ENCODE data around the gene SSC5D.
A peak's percentile ranks its signal among the peaks of the same experiment; 100 is the strongest.

Gene SSC5D

DNA sequence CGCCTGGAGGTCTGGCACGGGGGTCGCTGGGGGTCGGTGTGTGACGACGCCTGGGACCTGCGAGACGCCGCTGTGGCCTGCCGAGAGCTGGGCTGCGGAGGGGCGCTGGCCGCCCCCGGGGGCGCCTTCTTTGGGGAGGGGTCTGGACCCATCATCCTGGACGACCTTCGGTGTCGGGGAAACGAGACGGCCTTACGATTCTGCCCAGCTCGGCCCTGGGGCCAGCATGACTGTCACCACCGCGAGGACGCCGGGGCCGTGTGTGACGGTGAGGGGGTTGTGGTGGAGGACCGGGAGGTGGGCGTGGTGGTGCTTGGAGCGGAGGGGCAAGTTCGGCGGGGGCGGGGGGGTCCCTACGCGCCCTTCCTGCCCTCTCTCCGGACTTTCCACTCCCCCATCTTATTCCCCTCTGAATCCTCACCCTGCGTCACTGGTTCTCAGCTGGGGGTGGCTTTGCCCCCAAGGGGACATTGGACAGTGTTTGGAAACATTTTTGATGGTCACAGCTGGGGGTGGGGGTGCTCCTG, 5.5 kb downstream of the SSC5D start:
- Histone ChIP-seq H3K4me3 (ENCODE audit: low read depth, low read length) (no peak overlapping the region), H3K4me1 (ENCODE audit: control insufficient read depth, insufficient read depth, low read length) (no peaks in the 10 kb centered on the region), H3K27ac (ENCODE audit: extremely low read depth, low read depth, low read length) (no peak overlapping the region), H3K36me3 (ENCODE audit: control insufficient read depth in 2 of 2, insufficient read depth in 1 of 2, low read length in 2 of 2) (no peaks in the 10 kb centered on the region), H3K9me3 (ENCODE audit: control insufficient read depth, insufficient read depth, low read depth, low read length) (no peaks in the 10 kb centered on the region)
- POLR2A ChIA-PET = no interaction called here
- TF ChIP-seq ZNF544 (tag by site-specific recombination; IDR thresholded peaks at IDR 0.05) (no peak), ZNF521 (tag by site-specific recombination; IDR thresholded peaks at IDR 0.05) (no peak), ZIC2 (tag by site-specific recombination; IDR thresholded peaks at IDR 0.05) (peak; percentile 50), GLIS1 (tag by site-specific recombination; IDR thresholded peaks at IDR 0.05) (peak; percentile 12; the same call in 1 of the 2 replicates), ZNF473 (tag by site-specific recombination; IDR thresholded peaks at IDR 0.05) (no peak)
- TF ChIP-seq, protein P1, sequence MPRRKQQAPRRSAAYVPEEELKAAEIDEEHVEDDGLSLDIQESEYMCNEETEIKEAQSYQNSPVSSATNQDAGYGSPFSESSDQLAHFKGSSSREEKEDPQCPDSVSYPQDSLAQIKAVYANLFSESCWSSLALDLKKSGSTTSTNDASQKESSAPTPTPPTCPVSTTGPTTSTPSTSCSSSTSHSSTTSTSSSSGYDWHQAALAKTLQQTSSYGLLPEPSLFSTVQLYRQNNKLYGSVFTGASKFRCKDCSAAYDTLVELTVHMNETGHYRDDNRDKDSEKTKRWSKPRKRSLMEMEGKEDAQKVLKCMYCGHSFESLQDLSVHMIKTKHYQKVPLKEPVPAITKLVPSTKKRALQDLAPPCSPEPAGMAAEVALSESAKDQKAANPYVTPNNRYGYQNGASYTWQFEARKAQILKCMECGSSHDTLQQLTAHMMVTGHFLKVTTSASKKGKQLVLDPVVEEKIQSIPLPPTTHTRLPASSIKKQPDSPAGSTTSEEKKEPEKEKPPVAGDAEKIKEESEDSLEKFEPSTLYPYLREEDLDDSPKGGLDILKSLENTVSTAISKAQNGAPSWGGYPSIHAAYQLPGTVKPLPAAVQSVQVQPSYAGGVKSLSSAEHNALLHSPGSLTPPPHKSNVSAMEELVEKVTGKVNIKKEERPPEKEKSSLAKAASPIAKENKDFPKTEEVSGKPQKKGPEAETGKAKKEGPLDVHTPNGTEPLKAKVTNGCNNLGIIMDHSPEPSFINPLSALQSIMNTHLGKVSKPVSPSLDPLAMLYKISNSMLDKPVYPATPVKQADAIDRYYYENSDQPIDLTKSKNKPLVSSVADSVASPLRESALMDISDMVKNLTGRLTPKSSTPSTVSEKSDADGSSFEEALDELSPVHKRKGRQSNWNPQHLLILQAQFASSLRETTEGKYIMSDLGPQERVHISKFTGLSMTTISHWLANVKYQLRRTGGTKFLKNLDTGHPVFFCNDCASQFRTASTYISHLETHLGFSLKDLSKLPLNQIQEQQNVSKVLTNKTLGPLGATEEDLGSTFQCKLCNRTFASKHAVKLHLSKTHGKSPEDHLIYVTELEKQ (tag by site-specific recombination; IDR thresholded peaks at IDR 0.05; ENCODE audit: borderline replicate concordance) = no peak
- TF ChIP-seq, protein P2, sequence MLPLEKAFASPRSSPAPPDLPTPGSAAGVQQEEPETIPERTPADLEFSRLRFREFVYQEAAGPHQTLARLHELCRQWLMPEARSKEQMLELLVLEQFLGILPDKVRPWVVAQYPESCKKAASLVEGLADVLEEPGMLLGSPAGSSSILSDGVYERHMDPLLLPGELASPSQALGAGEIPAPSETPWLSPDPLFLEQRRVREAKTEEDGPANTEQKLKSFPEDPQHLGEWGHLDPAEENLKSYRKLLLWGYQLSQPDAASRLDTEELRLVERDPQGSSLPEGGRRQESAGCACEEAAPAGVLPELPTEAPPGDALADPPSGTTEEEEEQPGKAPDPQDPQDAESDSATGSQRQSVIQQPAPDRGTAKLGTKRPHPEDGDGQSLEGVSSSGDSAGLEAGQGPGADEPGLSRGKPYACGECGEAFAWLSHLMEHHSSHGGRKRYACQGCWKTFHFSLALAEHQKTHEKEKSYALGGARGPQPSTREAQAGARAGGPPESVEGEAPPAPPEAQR (tag by site-specific recombination; IDR thresholded peaks at IDR 0.05) = no peak
- CTCF ChIA-PET = interaction anchor here (2.4 kb wide), 1 partner anchor 11 kb away, joined by 18 read pairs; no protein-coding TSS in a partner anchor

DNA sequence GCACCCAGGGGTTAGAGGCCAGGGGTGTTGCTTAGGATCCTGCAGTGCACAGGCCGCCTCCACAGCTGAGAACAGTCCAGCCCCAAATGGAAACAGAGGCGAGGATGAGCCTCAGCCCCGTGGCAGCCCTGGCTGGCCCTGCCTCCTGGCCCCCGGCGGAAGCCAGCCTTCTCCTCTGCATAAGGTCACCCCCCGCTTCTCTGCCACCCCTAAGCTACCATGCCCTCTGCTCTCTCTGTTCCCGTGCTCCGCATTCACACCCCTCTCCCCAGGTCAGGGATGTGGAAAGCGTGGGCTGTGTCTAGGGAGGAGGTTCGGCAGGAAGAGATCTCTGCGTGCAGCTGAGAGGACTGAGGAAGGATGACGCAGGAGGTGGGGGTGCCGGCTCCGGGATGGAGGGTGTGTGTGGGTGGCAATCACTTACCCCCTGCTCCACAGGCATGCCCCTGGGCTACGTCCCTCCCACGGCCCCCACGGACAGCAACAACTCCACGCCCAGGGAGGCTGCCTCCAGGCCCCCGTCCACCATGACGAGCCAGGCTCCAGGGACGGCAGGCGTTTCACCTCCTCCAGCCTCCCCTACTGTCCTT, 6.0 kb downstream of the SSC5D start:
- Histone ChIP-seq H3K36me3 (ENCODE audit: control insufficient read depth in 2 of 2, insufficient read depth in 1 of 2, low read length in 2 of 2) (no peaks in the 10 kb centered on the region), H3K4me1 (ENCODE audit: control insufficient read depth, insufficient read depth, low read length) (no peaks in the 10 kb centered on the region), H3K9me3 (ENCODE audit: control insufficient read depth, insufficient read depth, low read depth, low read length) (no peaks in the 10 kb centered on the region), H3K4me3 (ENCODE audit: low read depth, low read length) (no peak overlapping the region), H3K27ac (ENCODE audit: extremely low read depth, low read depth, low read length) (no peak overlapping the region)
- POLR2A ChIA-PET = interaction anchor here (1.2 kb wide), 1 partner anchor 138 kb away, joined by 4 read pairs; no protein-coding TSS in a partner anchor
- CTCF ChIA-PET = interaction anchor here (2.4 kb wide), 1 partner anchor 10 kb away, joined by 18 read pairs; no protein-coding TSS in a partner anchor
- TF ChIP-seq, protein P3, sequence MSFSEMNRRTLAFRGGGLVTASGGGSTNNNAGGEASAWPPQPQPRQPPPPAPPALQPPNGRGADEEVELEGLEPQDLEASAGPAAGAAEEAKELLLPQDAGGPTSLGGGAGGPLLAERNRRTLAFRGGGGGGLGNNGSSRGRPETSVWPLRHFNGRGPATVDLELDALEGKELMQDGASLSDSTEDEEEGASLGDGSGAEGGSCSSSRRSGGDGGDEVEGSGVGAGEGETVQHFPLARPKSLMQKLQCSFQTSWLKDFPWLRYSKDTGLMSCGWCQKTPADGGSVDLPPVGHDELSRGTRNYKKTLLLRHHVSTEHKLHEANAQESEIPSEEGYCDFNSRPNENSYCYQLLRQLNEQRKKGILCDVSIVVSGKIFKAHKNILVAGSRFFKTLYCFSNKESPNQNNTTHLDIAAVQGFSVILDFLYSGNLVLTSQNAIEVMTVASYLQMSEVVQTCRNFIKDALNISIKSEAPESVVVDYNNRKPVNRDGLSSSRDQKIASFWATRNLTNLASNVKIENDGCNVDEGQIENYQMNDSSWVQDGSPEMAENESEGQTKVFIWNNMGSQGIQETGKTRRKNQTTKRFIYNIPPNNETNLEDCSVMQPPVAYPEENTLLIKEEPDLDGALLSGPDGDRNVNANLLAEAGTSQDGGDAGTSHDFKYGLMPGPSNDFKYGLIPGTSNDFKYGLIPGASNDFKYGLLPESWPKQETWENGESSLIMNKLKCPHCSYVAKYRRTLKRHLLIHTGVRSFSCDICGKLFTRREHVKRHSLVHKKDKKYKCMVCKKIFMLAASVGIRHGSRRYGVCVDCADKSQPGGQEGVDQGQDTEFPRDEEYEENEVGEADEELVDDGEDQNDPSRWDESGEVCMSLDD (tag by site-specific recombination; IDR thresholded peaks at IDR 0.05) = no peak
- TF ChIP-seq EGR2 (tag by site-specific recombination; IDR thresholded peaks at IDR 0.05; ENCODE audit: low read depth) (peak; percentile 91), GLIS2 (tag by site-specific recombination; IDR thresholded peaks at IDR 0.05) (peak; percentile 24; the same call in 1 of the 2 replicates), RBAK (tag by site-specific recombination; IDR thresholded peaks at IDR 0.05) (no peak), ZNF266 (tag by site-specific recombination; IDR thresholded peaks at IDR 0.05; ENCODE audit: low read depth) (no peak), ZFHX2 (tag by site-specific recombination; conservative IDR thresholded peaks at IDR 0.05) (peak; percentile 95), MEIS1 (CRISPR knock-in tag; IDR thresholded peaks at IDR 0.05; ENCODE audit: borderline replicate concordance) (no peak), ZBTB17 (tag by site-specific recombination; IDR thresholded peaks at IDR 0.05) (peak; percentile 44), ZNF214 (tag by site-specific recombination; IDR thresholded peaks at IDR 0.05; ENCODE audit: borderline replicate concordance) (no peak), ZNF654 (tag by site-specific recombination; IDR thresholded peaks at IDR 0.05; ENCODE audit: low read depth) (no peak)
- TF ChIP-seq, protein P1 (tag by site-specific recombination; IDR thresholded peaks at IDR 0.05; ENCODE audit: borderline replicate concordance) = no peak
- TF ChIP-seq, protein P4, sequence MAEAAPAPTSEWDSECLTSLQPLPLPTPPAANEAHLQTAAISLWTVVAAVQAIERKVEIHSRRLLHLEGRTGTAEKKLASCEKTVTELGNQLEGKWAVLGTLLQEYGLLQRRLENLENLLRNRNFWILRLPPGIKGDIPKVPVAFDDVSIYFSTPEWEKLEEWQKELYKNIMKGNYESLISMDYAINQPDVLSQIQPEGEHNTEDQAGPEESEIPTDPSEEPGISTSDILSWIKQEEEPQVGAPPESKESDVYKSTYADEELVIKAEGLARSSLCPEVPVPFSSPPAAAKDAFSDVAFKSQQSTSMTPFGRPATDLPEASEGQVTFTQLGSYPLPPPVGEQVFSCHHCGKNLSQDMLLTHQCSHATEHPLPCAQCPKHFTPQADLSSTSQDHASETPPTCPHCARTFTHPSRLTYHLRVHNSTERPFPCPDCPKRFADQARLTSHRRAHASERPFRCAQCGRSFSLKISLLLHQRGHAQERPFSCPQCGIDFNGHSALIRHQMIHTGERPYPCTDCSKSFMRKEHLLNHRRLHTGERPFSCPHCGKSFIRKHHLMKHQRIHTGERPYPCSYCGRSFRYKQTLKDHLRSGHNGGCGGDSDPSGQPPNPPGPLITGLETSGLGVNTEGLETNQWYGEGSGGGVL (tag by site-specific recombination; IDR thresholded peaks at IDR 0.05) = no peak
